Kidney (tissue), 14 donors: ENCODE measurements around the gene CBR3. TPM values are rescaled to one million over a fixed set of nuclear protein-coding genes. Genes with fewer than 3 reads are reported as not detected.

Experiments
- DNase-seq, 5 donors: peaks; one replicate each; pipeline ENCODE4 v3.0.0-alpha.2; 2013 to 2020
- FAIRE-seq: peaks from 2 replicates; lab custom pipeline; 2012; peaks lifted over from hg19 to GRCh38; lab: Jason Lieb, UNC
- H3K27ac ChIP-seq, 2 donors: one replicate each; pipeline ENCODE4 v1.7.0; 2013; ENCODE audit warnings: low read depth in 2 of 2, low read length in 2 of 2, inconsistent platforms in 1 of 2
- H3K27me3 ChIP-seq: one replicate; pipeline ENCODE4 v1.7.1; 2013; ENCODE audit warnings: low read length, inconsistent platforms; ENCODE audit not compliant: control insufficient read depth, insufficient read depth
- H3K36me3 ChIP-seq, 3 donors: one replicate each; pipeline versions ENCODE4 v1.7.0 to v1.7.1; 2013; ENCODE audit warnings: low read length in 3 of 3, control low read depth in 1 of 3, inconsistent platforms in 1 of 3; ENCODE audit not compliant: insufficient read depth in 3 of 3, control insufficient read depth in 2 of 3
- H3K4me1 ChIP-seq, 3 donors: one replicate each; pipeline versions ENCODE4 v1.7.0 to v1.7.1; 2013; ENCODE audit warnings: low read length in 3 of 3, inconsistent platforms in 1 of 3, low read depth in 1 of 3; ENCODE audit not compliant: control insufficient read depth in 2 of 3, insufficient read depth in 2 of 3
- H3K4me3 ChIP-seq, 3 donors: one replicate each; pipeline versions ENCODE4 v1.7.0 to v1.8.1; 2013; ENCODE audit warnings: low read length in 3 of 3, control low read depth in 1 of 3, inconsistent platforms in 1 of 3
- H3K9ac ChIP-seq, 3 donors: one replicate each; pipeline versions ENCODE4 v1.7.0 to v1.7.1; 2013; ENCODE audit warnings: low read length in 3 of 3, control low read depth in 1 of 3, inconsistent platforms in 1 of 3
- H3K9me3 ChIP-seq, 3 donors: one replicate each; pipeline versions ENCODE4 v1.7.0 to v1.7.1; 2013; ENCODE audit warnings: low read length in 3 of 3, control low read depth in 1 of 3, inconsistent platforms in 1 of 3; ENCODE audit not compliant: control insufficient read depth in 2 of 3, insufficient read depth in 1 of 3
- intact Hi-C: fragments of 100-400 bp; cut with DNase I; formaldehyde crosslinking; loops from one replicate; pipeline ENCODE4 v1.11.1; 2022
- polyA plus RNA-seq: library from polyadenylated mRNA; stranded (reverse); fragments of 350-450 nt; fragmentation: Illumina TruSeq; extraction: RNeasy Lipid Tissue Mini Kit (QIAGEN cat#74804); gene quantifications from one replicate; pipeline ENCODE4 v1.2.3, GENCODE V29; 2014; ENCODE audit warnings: low read depth, low replicate concordance; ENCODE audit not compliant: insufficient read depth
- total RNA-seq: library from RNA; stranded (reverse); fragmentation: NEBNext Ultra II Directional; extraction: Animal tissue kit (Norgen Biotek cat#: 25700); gene quantifications from one replicate; pipeline ENCODE4 v1.2.1, GENCODE V29; 2021
- TF ChIP-seq, protein P1 (sequence below): IDR thresholded peaks from 3 replicates; pipeline ENCODE4 v1.5.1; 2012; ENCODE audit warnings: mild to moderate bottlenecking, moderate library complexity, borderline replicate concordance; ENCODE audit not compliant: insufficient read depth; ENCODE audit errors: extremely low read depth
- donor health status: control.
- donor health status: control.
- donor health status: control.
- donor health status: control.
- donor health status: control.
- donor health status: DM: yes; HTN: yes; CAD: no.
- donor health status: Normal renal cell carcinoma (clear cell type).

The CBR3 gene
- total and polyA plus RNA-seq, 2 donors from 2014 or later = 2.6 to 5.9 TPM

DNA sequence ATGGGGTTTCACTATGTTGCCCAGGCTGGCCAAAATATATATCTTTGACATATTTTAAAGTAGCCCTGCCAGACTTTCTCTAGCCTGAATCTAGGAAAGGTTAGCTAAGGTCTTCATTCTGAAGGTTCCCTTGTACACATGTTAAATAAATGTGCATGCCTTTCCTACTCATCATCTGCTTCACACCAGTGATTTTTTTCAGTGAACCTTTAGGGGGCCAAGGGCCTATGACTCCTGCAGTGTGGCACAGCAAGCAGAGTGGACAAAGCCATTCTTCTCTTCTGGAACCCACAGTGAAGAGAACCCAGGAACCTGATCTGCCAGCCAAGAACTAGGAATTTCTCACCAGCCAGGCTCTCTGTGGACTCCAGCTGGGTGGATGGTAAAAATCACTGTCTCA is 42.2 kb upstream of the CBR3 start:
- DNase-seq (no peak), FAIRE-seq (no peak)
- Histone ChIP-seq H3K9me3 (peaks cover 0 to 6% (median 0%) of the 10 kb centered on the region in 3 donors), H3K36me3 (no peaks in the 10 kb centered on the region), H3K27ac (no peak overlapping the region), H3K4me1 (no peaks in the 10 kb centered on the region), H3K9ac (no peak overlapping the region), H3K27me3 (no peaks in the 10 kb centered on the region), H3K4me3 (no peak overlapping the region)
- intact Hi-C loops = no loop called here
- TF ChIP-seq, protein P1, sequence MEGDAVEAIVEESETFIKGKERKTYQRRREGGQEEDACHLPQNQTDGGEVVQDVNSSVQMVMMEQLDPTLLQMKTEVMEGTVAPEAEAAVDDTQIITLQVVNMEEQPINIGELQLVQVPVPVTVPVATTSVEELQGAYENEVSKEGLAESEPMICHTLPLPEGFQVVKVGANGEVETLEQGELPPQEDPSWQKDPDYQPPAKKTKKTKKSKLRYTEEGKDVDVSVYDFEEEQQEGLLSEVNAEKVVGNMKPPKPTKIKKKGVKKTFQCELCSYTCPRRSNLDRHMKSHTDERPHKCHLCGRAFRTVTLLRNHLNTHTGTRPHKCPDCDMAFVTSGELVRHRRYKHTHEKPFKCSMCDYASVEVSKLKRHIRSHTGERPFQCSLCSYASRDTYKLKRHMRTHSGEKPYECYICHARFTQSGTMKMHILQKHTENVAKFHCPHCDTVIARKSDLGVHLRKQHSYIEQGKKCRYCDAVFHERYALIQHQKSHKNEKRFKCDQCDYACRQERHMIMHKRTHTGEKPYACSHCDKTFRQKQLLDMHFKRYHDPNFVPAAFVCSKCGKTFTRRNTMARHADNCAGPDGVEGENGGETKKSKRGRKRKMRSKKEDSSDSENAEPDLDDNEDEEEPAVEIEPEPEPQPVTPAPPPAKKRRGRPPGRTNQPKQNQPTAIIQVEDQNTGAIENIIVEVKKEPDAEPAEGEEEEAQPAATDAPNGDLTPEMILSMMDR = no peak

DNA sequence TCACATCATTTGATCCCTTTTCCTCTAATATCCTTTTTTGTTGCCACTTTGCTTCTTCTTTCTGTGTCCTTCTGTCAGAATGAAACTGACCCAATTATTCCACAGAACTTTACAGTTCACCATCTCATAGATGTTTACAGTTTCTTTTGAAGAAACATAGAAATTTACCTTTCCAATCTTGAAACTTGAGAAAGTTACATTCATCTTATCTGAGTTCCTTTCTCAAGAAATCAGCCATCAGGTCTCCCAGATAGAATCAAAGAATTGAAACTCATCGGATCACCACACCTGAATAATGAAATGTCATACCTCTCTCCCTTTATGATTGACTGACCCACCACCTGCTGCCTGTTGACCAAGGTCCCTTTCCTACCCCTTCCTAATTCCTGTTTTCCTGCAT is 41.4 kb upstream of the CBR3 start:
- intact Hi-C loops = no loop called here
- H3K4me1 ChIP-seq = peaks cover 0 to 2% (median 0%) of the 10 kb centered on the region in 3 donors
- H3K27ac ChIP-seq = no peak overlapping the region
- no peak overlapping the region for H3K9ac ChIP-seq
- TF ChIP-seq, protein P1 = no peak
- H3K36me3 ChIP-seq = no peaks in the 10 kb centered on the region
- DNase-seq = no peak
- H3K9me3 ChIP-seq = peaks cover 0 to 6% (median 0%) of the 10 kb centered on the region in 3 donors
- H3K4me3 ChIP-seq = no peak overlapping the region
- H3K27me3 ChIP-seq = no peaks in the 10 kb centered on the region
- no peak for FAIRE-seq

DNA sequence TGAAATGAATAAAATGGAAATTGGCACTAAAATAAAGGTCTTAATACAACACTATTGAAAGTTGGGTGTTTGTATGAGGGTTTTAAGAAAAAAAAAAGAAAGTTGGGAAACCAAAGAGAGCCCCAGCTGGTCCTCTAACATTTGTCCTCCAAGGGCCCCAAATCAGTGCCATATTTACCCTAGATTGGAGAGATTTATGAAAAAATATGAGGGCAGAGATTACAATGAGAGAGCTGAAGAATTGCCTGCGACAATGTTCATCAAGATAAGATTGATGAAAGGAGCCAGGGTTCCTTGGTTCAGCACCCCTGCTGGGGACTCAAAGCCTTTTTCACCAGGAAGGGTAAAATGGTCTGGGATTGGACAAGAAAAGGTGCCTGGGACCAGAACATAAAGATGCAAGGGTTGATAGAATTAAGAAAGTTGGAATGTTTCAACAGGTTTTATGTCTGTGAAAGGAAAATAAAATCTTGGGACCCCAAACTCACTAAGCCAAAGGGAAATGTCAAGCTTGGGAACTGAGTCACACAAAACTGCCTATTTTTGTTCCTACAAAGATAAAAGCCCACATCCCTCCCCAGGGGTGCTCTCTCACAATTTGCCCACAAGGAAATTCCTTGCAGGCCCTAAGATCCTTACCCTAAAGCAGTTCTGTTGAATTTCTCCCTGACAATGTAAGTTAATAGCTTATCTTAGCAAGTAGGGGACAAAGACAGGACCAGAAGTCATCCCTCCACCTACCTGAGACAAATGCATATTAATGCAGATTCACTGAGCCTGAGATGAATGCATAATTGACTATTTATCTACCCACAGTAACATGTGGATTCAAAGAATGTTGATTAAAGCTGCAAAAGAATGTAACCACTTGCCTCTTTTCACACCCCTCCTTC is 38.2 kb upstream of the CBR3 start:
- H3K27ac ChIP-seq = no peak overlapping the region
- FAIRE-seq = no peak

More for the DNA sequence above, 38.2 kb upstream of the CBR3 start:
- H3K9ac ChIP-seq = no peak overlapping the region
- no peak for DNase-seq
- H3K4me3 ChIP-seq = no peak overlapping the region
- no peaks in the 10 kb centered on the region for H3K36me3 ChIP-seq
- peaks cover 0 to 2% (median 0%) of the 10 kb centered on the region in 3 donors for H3K4me1 ChIP-seq
- peaks cover 0 to 6% (median 0%) of the 10 kb centered on the region in 3 donors for H3K9me3 ChIP-seq
- TF ChIP-seq, protein P1 = no peak
- no peaks in the 10 kb centered on the region for H3K27me3 ChIP-seq
- intact Hi-C loops = no loop called here
